ENCODE data around the gene HBM. TPM values are rescaled to one million over a fixed set of nuclear protein-coding genes. Genes with fewer than 3 reads are reported as not detected.

HBM gene, protein sequence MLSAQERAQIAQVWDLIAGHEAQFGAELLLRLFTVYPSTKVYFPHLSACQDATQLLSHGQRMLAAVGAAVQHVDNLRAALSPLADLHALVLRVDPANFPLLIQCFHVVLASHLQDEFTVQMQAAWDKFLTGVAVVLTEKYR
- total RNA-seq = not detected

DNA sequence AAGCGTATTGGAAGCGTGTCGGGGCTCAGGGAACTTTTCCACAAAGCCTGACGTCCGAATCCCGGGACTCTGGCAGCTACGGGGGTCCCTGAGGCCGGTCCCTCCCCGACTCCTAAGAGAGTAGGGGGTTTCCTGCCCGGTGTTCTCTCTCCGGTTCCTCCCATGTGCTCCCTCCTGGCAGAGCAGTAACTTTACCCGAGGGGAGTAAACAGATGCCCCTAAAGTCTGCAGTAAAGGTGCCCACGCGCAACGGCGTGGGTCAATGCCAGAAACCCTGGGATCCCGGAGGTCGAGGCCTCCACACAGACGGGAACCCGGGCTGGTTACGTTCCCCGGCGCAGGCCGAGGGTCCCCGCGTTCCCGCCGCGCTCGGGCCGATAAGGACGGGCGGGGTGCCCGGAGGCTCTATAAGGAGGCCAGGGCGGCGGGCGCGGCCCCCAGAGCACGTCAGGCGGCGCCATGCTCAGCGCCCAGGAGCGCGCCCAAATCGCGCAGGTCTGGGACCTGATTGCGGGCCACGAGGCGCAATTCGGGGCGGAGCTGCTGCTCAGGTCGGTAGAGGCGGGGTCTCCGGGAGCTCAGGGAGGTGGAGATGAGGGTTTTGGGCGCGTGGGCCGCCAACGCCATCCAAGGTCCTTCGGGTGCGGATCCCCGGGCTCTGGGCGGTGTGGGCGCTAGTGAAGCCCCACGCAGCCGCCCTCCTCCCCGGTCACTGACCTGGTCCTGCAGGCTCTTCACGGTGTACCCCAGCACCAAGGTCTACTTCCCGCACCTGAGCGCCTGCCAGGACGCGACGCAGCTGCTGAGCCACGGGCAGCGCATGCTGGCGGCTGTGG lies at the start of gene HBM:
Gene HBM (plus strand): TSS at position 440 of the 836 bp plus-strand sequence. CDS start 20 bp downstream, at position 460.

DNA sequence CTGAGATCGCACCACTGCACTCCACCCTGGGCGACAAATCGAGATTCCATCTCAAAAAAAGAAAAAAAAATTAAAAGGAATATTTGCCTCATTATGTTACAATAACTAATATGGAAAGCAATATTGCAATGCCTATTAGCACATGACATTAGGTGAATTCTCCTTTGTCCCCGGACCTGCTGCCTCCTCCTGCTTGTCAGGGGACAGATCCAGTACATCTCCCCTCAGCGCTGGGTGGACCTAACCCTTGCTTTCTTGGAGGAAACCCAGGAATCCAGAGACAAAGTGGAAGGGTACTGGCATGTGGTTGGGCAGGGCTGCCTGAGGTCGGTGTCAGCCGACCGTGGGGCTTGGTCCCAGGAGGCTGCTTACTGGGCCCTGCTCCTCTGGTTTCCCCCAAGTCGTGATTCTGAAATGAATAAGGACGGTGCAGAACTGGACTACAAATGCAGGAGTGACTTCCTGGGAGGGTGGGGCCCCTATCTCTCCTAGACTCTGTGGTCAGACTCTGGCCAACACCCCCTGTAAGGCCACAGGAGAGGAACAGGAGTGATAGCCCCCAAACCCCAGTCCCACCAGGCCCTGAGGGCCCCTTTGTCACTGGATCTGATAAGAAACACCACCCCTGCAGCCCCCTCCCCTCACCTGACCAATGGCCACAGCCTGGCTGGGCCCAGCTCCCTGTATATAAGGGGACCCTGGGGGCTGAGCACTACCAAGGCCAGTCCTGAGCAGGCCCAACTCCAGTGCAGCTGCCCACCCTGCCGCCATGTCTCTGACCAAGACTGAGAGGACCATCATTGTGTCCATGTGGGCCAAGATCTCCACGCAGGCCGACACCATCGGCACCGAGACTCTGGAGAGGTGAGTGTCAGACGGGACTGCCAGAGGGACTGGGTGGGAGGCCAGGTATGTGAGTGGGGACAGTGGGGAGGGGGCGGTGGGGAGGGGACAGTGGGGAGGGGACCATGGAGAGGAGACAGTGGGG lies 13.3 kb upstream of the HBM start, which contains the start of gene HBZ:
Gene HBZ (plus strand): TSS at position 504 of the 988 bp plus-strand sequence. CDS start 266 bp downstream, at position 770.

DNA sequence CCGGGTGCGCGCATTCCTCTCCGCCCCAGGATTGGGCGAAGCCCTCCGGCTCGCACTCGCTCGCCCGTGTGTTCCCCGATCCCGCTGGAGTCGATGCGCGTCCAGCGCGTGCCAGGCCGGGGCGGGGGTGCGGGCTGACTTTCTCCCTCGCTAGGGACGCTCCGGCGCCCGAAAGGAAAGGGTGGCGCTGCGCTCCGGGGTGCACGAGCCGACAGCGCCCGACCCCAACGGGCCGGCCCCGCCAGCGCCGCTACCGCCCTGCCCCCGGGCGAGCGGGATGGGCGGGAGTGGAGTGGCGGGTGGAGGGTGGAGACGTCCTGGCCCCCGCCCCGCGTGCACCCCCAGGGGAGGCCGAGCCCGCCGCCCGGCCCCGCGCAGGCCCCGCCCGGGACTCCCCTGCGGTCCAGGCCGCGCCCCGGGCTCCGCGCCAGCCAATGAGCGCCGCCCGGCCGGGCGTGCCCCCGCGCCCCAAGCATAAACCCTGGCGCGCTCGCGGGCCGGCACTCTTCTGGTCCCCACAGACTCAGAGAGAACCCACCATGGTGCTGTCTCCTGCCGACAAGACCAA lies 6.7 kb downstream of the HBM start, which contains the start of gene HBA2:
Gene HBA2 (plus strand): TSS at position 503 of the 568 bp plus-strand sequence. CDS start 37 bp downstream, at position 540.

DNA sequence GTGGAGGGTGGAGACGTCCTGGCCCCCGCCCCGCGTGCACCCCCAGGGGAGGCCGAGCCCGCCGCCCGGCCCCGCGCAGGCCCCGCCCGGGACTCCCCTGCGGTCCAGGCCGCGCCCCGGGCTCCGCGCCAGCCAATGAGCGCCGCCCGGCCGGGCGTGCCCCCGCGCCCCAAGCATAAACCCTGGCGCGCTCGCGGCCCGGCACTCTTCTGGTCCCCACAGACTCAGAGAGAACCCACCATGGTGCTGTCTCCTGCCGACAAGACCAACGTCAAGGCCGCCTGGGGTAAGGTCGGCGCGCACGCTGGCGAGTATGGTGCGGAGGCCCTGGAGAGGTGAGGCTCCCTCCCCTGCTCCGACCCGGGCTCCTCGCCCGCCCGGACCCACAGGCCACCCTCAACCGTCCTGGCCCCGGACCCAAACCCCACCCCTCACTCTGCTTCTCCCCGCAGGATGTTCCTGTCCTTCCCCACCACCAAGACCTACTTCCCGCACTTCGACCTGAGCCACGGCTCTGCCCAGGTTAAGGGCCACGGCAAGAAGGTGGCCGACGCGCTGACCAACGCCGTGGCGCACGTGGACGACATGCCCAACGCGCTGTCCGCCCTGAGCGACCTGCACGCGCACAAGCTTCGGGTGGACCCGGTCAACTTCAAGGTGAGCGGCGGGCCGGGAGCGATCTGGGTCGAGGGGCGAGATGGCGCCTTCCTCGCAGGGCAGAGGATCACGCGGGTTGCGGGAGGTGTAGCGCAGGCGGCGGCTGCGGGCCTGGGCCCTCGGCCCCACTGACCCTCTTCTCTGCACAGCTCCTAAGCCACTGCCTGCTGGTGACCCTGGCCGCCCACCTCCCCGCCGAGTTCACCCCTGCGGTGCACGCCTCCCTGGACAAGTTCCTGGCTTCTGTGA lies 11.0 kb downstream of the HBM start, which contains the start of gene HBA1:
Gene HBA1 (plus strand): TSS at position 204 of the 906 bp plus-strand sequence. CDS start 37 bp downstream, at position 241.

DNA sequence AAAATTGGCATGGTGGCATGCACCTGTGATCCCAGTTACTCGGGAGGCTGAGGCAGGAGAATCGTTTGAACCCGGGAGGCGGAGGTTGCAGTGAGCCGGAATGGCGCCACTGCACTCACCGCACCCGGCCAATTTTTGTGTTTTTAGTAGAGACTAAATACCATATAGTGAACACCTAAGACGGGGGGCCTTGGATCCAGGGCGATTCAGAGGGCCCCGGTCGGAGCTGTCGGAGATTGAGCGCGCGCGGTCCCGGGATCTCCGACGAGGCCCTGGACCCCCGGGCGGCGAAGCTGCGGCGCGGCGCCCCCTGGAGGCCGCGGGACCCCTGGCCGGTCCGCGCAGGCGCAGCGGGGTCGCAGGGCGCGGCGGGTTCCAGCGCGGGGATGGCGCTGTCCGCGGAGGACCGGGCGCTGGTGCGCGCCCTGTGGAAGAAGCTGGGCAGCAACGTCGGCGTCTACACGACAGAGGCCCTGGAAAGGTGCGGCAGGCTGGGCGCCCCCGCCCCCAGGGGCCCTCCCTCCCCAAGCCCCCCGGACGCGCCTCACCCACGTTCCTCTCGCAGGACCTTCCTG lies 14.4 kb downstream of the HBM start, which contains the start of gene HBQ1:
Gene HBQ1 (plus strand): TSS at position 359 of the 575 bp plus-strand sequence. CDS start 28 bp downstream, at position 387.

Small RNA genes lying within 50 kb of the gene (small RNA-seq; reads per million reads assigned to genes)
- gene RF00019 = 0 reads per million in 2 donors

Other genes with a start within 250 kb of the HBM start
- 10 to 100 TPM in 1 of 2 donors, 1 to 10 TPM in 1; 3.1 to 13.3 TPM for gene POLR3K, start 112.4 kb upstream of the HBM start, total RNA-seq
- 10 to 100 TPM; 18.2 to 25.3 TPM for gene SNRNP25, start 112.2 kb upstream of the HBM start, total RNA-seq
- gene RHBDF1, start 93.3 kb upstream of the HBM start, total RNA-seq = 10 to 100 TPM; 16.5 to 26.0 TPM
- 100 to 1,000 TPM in 1 of 2 donors, 10 to 100 TPM in 1; 84.3 to 138 TPM for gene MPG, start 87.8 kb upstream of the HBM start, total RNA-seq
- gene NPRL3, start 27.3 kb upstream of the HBM start, total RNA-seq = 10 to 100 TPM in 1 of 2 donors, 1 to 10 TPM in 1; 7.9 to 13.3 TPM
- not detected for gene HBZ, start 13.3 kb upstream of the HBM start, total RNA-seq
- not detected for gene HBA2, start 6.9 kb downstream of the HBM start, total RNA-seq
- gene HBA1, start 10.7 kb downstream of the HBM start, total RNA-seq = not detected
- 1 to 10 TPM; 1.3 to 1.4 TPM for gene HBQ1, start 14.5 kb downstream of the HBM start, total RNA-seq
- 10 to 100 TPM; 30.3 to 30.6 TPM for gene LUC7L, start 63.5 kb downstream of the HBM start, total RNA-seq
- 100 to 1,000 TPM in 1 of 2 donors, 10 to 100 TPM in 1; 68.9 to 126 TPM for gene FAM234A, start 68.8 kb downstream of the HBM start, total RNA-seq
- 1 to 10 TPM in 1 of 2 donors, under 1 TPM in 1; 0.33 to 2.1 TPM for gene RGS11, start 110.0 kb downstream of the HBM start, total RNA-seq
- gene ARHGDIG, start 114.6 kb downstream of the HBM start, total RNA-seq = not detected
- gene PDIA2, start 117.2 kb downstream of the HBM start, total RNA-seq = not detected
- gene AXIN1, start 186.7 kb downstream of the HBM start, total RNA-seq = 10 to 100 TPM; 18.9 to 28.6 TPM
- gene MRPL28, start 204.6 kb downstream of the HBM start, total RNA-seq = 10 to 100 TPM; 63.0 to 85.9 TPM
- 10 to 100 TPM; 63.3 to 90.9 TPM for gene PGAP6, start 216.0 kb downstream of the HBM start, total RNA-seq
- 100 to 1,000 TPM; 128 to 155 TPM for gene NME4, start 231.2 kb downstream of the HBM start, total RNA-seq
- 10 to 100 TPM; 15.3 to 22.0 TPM for gene DECR2, start 235.9 kb downstream of the HBM start, total RNA-seq